Dermis lymphatic vessel endothelial cell (primary cell): ENCODE data around the gene CD34. TPM values are rescaled to one million over a fixed set of nuclear protein-coding genes. Genes with fewer than 3 reads are reported as not detected.

Experiments used
- total RNA-seq: library from RNA; depleted of rRNA; stranded (reverse); fragments of >200 nt; gene quantifications from 2 replicates; pipeline ENCODE4 v1.2.1, GENCODE V29; 2014

The CD34 gene
- 6.4 and 12.1 TPM in 2 replicates for total RNA-seq

GRCh38 chr1:207910591-207911354 lies at the start of gene CD34:
Gene CD34, minus strand, starts transcription at chr1:207911125. Its CDS starts 45 bp downstream, at chr1:207911080.

Other genes starting within 250 kb of the CD34 start
- 97.9 and 147 TPM in 2 replicates for gene CD46, start 159.1 kb downstream of the CD34 start, total RNA-seq